Coronary artery (tissue), 2 donors: ENCODE data around the gene PPP2R5E.

Experiments used
- DNase-seq: peaks from one replicate; pipeline ENCODE4 v3.0.0-alpha.2; 2017; ENCODE audit warnings: low spot score
- H3K27ac ChIP-seq, 2 donors: fragments of 200-600 bp; sonication (generic); one replicate each; pipeline ENCODE4 v1.5.1; 2016 to 2019
- H3K4me3 ChIP-seq: fragments of 200-600 bp; sonication (generic); 2 replicates; pipeline ENCODE4 v1.5.1; 2016; ENCODE audit warnings: mild to moderate bottlenecking, moderate library complexity
- TF ChIP-seq, protein P1 (sequence below): fragments of 200-600 bp; sonication (generic); IDR thresholded peaks from one replicate; pipeline ENCODE4 v1.5.1; 2019; ENCODE audit warnings: antibody characterized with exemption

The PPP2R5E gene

DNA sequence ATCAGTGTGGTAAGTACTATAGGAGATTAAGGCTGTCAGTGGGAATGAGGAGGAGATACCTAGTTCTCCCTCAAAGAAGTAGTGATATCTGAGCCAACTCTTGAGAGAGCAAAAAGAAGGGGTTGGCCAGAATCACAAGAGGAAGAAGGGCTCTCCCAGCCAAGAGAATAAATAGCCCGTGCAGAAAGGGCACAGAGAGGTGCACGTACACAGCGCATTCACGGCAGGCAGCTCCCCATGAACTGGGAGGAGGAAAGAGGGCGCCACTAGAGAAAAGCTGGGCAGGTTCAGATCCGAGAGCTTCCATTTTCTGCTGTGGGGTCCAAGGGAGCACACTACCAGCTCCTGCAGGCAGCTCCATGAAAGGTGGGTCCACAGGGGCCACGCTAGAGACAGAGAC is 59.9 kb downstream of the PPP2R5E start:
- DNase-seq = no peak
- no peak overlapping the region for H3K4me3 ChIP-seq
- TF ChIP-seq, protein P1, sequence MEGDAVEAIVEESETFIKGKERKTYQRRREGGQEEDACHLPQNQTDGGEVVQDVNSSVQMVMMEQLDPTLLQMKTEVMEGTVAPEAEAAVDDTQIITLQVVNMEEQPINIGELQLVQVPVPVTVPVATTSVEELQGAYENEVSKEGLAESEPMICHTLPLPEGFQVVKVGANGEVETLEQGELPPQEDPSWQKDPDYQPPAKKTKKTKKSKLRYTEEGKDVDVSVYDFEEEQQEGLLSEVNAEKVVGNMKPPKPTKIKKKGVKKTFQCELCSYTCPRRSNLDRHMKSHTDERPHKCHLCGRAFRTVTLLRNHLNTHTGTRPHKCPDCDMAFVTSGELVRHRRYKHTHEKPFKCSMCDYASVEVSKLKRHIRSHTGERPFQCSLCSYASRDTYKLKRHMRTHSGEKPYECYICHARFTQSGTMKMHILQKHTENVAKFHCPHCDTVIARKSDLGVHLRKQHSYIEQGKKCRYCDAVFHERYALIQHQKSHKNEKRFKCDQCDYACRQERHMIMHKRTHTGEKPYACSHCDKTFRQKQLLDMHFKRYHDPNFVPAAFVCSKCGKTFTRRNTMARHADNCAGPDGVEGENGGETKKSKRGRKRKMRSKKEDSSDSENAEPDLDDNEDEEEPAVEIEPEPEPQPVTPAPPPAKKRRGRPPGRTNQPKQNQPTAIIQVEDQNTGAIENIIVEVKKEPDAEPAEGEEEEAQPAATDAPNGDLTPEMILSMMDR = no peak
- no peak overlapping the region for H3K27ac ChIP-seq

DNA sequence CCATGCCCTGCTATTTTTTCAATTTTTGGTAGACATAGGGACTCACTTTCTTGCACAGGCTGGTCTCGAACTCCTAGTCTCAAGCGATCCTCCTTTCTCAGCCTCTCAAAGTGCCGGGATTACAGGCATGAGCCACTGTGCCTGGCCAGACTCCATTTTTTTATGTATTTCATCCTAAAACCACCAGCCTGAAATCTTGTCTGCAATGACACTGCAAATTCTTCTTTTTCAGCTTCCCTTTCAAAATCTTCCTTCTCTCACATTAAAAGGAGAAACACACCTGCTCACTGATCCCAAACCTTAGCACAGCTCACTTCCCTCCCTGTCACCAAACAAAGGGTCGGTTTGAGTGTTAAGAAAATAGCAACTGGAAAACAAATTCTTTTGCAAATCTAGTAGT is 62.6 kb downstream of the PPP2R5E start:
- DNase-seq = no peak
- TF ChIP-seq, protein P1 = no peak
- H3K4me3 ChIP-seq = no peak overlapping the region

DNA sequence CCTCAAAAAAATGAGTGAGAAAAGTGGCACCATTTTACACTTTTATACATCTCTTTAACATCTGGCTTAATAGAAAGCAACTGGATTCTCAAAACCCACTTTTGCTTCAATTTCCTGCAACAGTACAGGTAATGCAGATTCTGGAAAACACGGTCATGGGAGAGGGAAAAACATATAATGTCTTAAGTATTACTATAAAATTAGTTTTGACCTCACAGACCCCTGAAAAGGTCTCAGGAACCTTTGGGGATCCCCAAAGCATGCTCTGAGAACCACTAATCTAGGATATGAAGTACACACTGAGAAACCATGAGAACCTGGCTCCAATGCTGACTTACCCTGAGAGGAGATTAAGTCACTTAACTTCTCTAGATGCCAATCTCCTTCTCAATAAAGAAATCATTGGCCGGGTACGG is 64.7 kb downstream of the PPP2R5E start:
- Histone ChIP-seq H3K27ac (no peak overlapping the region), H3K4me3 (peak overlapping the region; percentile 39)
- DNase-seq = no peak
- TF ChIP-seq, protein P1 = no peak

More for the DNA sequence above, 62.6 kb downstream of the PPP2R5E start:
- H3K27ac ChIP-seq = no peak overlapping the region

DNA sequence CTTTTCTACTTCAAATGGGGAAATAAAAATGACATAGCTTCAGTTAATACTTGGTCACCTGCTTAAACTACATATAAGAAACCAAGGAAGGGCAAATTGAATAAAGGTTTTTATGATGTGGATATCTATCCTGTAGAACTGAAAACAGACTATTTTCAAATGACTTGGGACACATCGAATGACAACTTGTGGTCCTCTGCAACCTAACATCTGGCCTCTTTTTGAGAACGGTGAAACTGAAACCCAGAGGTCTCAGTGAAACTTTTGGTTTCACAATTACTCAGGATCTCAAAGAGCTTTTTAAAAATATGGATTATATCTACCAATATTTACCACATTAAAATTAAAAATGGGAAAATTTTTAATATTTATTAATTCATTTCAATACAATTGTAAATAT is 65.2 kb downstream of the PPP2R5E start:
- no peak for DNase-seq
- TF ChIP-seq, protein P1 = no peak
- Histone ChIP-seq H3K4me3 (peak overlapping the region; percentile 39), H3K27ac (no peak overlapping the region)

DNA sequence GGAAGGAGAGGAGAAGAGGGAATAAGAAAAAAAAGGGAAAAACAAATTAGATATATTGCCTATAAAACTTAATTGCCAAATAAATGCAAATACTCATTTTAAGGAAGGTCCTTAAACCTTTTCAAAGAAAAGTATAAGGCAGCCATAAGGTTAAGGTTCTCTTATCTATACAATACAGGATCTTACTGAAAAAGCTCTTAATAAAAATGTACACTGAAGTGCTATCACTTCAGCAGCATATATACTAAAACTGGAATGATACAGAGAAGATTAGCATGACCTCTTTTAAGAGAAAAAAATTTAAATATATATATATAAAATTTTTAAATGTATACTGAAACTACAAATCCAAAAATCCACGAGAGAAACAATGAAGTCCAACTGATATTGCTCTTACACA is 65.6 kb downstream of the PPP2R5E start:
- no peak for DNase-seq
- no peak overlapping the region for H3K27ac ChIP-seq
- H3K4me3 ChIP-seq = no peak overlapping the region
- TF ChIP-seq, protein P1 = no peak

DNA sequence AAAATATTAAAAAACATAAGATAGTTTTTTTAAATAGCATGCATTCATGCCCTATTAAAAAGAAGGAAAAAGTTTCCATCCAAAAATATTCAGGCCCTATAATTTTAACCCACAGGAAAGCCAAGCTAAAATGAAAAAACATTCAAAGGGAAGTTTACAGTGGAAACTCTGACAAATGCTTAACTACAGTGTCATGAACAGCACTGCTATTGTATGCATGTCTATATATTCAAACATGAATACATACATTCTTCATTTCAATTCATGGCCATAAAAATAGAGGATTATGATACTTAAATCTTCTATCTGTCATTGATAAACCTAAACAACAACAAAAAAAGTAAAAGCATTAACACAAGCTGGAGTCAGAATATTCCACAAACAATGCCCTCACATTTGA is 67.4 kb downstream of the PPP2R5E start:
- Histone ChIP-seq H3K27ac (no peak overlapping the region), H3K4me3 (no peak overlapping the region)
- DNase-seq = no peak
- TF ChIP-seq, protein P1 = no peak

DNA sequence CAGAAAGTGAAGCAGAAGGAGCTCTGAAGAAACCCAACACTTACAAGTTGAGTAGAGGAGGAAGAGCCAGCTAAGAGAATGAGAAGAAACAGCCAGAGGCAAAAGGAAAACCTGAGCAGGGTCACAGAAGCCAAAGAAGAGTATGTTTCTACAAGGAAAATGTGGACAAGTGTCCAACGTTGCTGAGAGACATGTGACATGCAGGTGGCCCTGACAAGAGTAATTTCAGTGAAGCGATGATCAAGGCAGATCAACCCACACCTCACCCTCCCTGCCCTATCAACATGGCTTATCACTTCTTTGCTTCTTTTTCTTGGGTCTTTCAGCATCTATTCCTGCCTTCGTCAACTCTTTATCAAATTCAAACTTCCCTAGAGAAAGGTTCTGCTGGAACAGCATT is 68.3 kb downstream of the PPP2R5E start:
- H3K27ac ChIP-seq = no peak overlapping the region
- DNase-seq = no peak
- TF ChIP-seq, protein P1 = no peak
- no peak overlapping the region for H3K4me3 ChIP-seq
